ENCODE data around the gene CDHR3.
"Not testable (repeated sequence)": the region's sequence is repeated elsewhere in the genome, so short reads cannot be mapped to it uniquely, and the experiment has no call there.

CDHR3 gene

DNA sequence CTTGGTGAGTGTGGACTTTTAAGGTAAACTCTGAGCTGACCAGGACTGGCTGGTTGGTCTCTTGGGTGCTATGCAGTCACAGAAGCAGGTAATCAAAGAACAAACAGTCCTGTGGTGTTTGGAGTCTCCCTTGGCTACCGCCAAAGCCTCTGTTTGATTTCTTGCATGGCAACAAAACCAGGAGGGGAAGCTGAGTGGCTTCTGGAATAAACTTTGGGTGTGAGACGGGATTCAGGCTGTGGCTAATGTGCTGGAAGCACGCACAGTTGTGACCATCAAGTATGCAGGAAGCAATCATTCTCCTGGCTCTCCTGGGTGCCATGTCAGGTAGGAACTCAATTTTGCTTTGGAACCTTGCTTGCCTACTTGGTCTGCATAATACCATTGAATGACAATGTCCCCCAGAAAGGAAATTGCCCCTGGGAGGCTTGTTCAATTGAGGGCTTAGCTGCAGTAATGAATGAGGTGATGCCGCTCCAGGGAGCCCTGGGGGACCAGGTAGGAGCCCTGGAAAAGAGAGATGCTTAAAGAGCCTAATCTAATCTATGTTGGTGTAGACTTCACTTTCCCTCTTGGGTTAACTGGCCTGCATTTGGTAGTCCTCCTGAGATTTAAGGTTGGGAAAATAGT is at the start of gene CDHR3:
TSS of gene CDHR3 (plus strand) at position 227 of the 630 bp plus-strand sequence. CDS start at position 282, 55 bp downstream.
- no peak for DNase-seq (ENCODE audit: low spot score)

- DNase-seq (ENCODE audit: low spot score): no peak
Measured at GRCh38 chr7:105913947-105914346, 49.1 kb upstream of the CDHR3 start.

GRCh38 chr7:105916603-105917002 is 46.5 kb upstream of the CDHR3 start:
- DNase-seq (ENCODE audit: low spot score): no peak

GRCh38 chr7:105917659-105918058 is 45.4 kb upstream of the CDHR3 start:
- no peak for DNase-seq (ENCODE audit: low spot score)

DNA sequence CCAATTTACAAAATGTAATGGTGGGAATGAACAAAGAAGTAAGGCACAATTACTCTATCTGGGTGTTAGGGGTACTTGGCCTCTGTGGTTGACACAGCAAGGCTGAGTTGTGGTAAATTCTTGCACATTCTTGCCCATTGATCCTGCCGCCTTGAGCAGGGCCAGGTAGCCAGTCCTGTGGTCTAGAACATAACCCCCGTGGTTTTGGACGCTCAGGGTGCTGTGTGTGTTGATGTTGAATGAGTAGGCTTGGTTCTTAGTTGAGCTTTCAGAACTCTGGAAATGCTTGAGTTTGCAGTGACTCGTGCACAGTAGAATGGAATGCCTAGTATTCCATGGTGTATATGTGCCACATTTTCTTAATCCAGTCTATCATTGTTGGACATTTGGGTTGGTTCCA is 42.3 kb upstream of the CDHR3 start:
- DNase-seq (ENCODE audit: low spot score): no peak

- DNase-seq (ENCODE audit: low spot score): no peak
Measured at GRCh38 chr7:105924945-105925344, 38.1 kb upstream of the CDHR3 start.

DNA sequence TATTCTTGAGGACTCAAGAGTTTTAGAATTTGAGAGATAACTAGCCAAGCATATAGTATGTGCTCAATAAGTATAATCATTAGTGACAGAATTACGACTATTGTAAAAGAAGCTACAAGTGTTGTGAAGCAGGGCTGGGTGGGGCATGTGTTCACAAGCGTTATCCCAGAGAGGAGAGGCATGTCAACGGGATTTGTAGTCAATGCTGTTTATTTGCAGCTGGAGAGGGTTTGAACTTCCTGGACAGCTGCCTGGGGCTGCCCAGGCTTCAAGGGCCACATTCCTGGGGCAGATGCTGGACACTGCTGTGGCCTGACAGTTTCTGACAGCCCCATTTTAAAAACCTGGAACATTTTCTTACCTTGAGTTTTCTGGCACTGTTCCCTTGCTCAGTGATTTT is 36.9 kb upstream of the CDHR3 start:
- DNase-seq (ENCODE audit: low spot score): no peak

DNA sequence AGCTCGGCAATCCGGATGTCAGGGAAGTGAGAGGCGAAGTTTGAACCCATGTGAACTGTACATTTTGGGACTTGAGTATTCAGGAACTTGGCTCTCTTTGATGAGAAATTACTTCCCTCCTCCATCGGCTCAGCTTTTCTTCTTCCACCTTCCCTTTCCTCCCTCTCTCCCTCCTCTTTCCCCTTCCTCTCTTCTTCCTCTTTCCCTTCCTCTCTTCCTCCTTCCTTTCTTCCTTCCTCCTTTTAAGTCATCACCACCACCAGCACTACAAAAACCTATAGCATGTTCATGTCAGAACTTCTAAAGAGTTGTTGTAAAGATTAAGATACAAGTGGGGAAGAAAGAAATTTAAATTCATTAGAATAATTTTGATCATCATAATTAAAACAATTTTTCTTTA is 31.9 kb upstream of the CDHR3 start:
- no peak for DNase-seq (ENCODE audit: low spot score)

- DNase-seq (ENCODE audit: low spot score): no peak
Measured at GRCh38 chr7:105932835-105933477, 30.1 kb upstream of the CDHR3 start.

DNA sequence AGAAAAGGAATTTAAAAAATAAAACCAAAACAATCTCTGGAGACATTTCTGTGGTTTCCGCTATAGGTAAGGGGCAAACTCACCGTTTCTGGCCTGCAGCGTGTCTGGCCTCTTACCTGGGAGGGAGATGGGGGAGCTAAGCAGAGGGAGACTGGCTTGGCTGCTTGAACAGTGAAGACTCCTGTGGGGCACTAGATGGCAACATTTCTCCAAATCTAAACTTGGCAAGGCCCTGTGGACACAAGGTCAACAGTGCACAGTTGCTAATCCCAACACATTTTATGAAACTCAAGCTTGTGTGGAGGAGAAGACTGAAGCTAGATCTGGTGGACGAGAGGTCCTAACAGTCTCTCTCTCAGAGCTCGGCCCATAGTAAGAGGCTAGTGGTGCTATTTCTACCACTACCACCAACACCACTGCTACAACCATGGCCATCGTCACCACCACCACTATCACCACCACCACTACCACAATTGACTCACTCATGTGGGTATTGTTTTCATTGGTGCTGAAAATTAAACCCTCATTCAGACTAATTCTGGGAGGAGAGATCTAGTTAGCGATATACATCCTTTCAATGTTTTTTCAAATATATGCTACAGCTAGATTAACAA is 28.4 kb upstream of the CDHR3 start:
- DNase-seq (ENCODE audit: low spot score): peak; percentile 12

- no peak for DNase-seq (ENCODE audit: low spot score)
Measured at GRCh38 chr7:105935250-105935649, 27.8 kb upstream of the CDHR3 start.

DNA sequence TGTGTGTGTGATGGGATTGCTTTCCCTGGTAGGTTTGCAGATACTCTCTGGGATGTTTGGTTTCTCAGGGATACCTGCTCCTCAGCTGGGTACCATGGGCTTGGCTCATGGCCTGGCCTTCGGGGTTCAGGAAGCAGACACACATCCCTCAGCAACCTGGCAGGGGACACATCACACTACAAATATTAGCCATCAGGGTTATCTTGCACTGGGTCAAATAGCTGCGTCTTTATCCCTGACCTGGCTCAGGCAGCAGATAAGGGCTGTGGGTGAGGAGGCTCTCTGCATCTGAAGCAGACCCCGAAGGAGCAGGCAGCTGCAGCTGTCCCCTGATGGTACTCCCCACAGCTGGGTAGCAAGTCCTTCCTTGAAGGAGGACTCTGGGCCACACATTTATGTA is 25.7 kb upstream of the CDHR3 start:
- DNase-seq (ENCODE audit: low spot score): no peak

- no peak for DNase-seq (ENCODE audit: low spot score)
Measured at GRCh38 chr7:105940109-105940508, 23.0 kb upstream of the CDHR3 start.

DNA sequence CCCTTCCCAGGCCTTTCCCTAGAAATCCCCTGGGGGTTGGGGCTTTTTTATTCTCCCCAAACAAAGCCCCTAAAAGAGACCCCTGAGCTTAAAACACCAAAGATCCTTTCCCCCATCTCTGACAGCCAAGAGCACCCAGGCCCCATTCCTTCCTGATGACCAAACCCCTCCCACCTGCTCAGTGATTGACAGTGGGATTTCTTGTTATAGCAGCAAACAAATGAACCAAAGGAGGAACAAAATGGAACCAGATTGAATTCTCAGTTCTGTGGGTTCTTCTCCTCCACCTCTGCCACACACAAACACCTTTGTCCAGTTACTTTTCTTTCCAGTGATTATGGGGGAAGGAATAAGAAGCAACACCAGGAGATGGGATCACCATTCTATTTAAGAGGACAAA is 21.5 kb upstream of the CDHR3 start:
- no peak for DNase-seq (ENCODE audit: low spot score)

DNA sequence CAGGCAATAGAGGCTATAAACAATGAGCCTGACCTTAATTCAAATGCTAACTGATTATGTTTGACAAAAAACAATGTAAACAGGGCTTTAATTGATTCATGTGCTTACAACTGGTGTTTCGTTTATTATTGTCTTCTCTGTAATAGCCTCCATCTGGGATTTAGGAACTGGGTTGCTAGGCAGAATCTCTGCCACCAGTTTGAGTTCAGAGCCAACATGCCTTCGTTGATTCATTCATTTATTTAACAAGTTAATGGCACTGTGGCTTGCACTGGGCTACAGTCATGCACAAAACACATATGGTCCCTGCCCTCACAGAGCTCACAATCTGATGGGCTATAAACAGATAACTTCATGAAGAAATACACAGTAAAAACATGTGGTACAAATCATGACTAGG is 19.6 kb upstream of the CDHR3 start:
- DNase-seq (ENCODE audit: low spot score): no peak

- DNase-seq (ENCODE audit: low spot score): no peak
Measured at GRCh38 chr7:105945848-105946247, 17.2 kb upstream of the CDHR3 start.

GRCh38 chr7:105951597-105951996 is 11.5 kb upstream of the CDHR3 start:
- no peak for DNase-seq (ENCODE audit: low spot score)

- DNase-seq (ENCODE audit: low spot score): no peak
Measured at GRCh38 chr7:105952917-105953595, 10.0 kb upstream of the CDHR3 start.

DNA sequence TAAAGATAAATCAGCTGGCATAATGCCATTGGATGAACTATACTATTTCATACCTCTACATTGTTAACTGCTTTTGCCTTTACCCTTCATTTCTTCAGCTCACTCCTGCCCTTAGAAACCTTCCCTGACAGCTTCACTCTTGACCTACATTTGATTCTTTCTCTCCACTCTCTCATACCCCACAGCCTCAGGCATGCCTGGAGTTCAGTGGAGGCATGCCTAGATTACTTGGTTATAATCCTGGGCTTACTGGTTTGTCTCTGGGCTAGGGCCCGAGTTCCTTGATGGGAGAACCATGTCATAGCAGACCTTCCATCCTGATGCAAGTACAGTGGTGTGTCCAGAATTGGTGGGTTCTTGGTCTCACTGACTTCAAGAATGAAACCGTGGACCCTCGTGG is 8.4 kb upstream of the CDHR3 start:
- DNase-seq (ENCODE audit: low spot score): no peak

DNA sequence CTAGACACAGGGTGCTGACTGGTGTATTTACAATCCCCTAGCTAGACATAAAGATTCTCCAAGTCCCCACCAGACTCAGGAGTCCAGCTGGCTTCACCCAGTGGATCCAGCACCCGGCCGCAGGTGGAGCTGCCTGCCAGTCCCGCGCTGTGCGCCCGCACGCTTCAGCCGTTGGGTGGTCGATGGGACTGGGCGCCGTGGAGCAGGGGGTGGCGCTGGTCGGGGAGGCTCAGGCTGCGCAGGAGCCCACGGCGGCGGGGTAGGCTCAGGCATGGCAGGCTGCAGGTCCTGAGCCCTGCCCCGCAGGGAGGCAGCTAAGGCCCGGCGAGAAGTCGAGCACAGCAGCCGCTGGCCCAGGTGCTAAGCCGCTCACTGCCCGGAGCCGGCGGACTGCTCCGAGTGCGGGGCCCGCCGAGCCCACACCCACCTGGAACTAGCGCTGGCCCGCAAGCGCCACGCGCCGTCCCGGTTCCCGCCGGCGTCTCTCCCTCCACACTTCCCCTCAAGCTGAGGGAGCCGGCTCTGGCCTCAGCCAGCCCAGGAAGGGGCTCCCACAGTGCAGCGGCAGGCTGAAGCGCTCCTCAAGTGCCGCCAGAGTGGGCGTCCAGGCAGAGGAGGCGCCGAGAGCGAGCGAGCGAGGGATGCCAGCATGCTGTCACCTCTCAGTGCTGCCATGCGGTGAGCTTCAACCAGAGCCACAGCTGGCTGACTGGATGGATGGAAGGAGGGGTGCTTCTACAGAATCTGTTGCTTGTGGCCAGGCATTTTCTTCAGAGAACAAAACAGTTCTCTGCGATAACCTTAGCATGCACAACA is 7.2 kb upstream of the CDHR3 start:
- DNase-seq (ENCODE audit: low spot score): not testable (repeated sequence)

DNA sequence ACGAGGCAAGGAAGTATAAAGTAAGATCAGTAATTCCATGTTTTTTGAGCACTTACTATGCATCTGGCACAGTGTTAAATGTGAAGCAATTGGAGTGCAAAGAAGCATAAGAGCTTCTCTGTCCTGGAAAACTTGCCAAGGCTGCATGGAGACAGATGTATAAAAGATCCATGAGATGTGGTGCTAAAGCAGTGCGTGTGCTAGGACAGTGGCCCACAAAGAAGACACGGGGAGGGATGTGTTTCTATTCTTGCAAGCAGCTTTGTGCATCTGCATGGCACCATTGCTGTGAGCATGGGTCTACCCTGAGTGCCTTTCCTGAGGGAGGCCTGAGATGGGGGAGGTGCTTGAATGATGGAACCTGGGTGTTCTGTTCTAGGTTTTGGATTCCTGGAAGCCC is 5.1 kb upstream of the CDHR3 start:
- DNase-seq (ENCODE audit: low spot score): no peak

DNA sequence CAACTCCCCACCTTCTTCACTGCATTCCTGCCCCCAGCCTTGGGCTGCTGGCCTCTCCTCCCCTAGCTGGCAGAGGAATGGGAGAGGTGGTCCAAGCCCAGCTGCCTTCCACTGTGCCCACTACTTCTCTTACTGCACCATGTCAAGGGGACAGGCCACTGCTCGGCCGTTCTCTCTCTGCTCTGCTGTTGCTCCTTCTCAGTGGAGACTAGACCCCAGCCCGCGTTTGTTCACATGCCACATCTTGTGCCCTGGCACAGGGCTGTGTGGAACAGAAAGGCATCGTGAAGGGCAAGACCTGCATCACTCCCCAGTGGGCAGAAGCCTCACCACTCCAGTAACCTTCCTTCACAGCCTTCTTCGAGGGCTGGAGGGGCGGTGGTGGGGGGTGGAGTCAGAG is 711 bp upstream of the CDHR3 start:
- DNase-seq (ENCODE audit: low spot score): no peak
